ENCODE measurements around the gene NATD1.
"Not testable (repeated sequence)": the region's sequence is repeated elsewhere in the genome, so short reads cannot be mapped to it uniquely, and the experiment has no call there.

Gene NATD1

GRCh38 chr17:21243516-21244303, 9.5 kb downstream of the NATD1 start:
- no peak for DNase-seq

GRCh38 chr17:21242780-21243515, 10.3 kb downstream of the NATD1 start:
- DNase-seq, result no peak

DNA sequence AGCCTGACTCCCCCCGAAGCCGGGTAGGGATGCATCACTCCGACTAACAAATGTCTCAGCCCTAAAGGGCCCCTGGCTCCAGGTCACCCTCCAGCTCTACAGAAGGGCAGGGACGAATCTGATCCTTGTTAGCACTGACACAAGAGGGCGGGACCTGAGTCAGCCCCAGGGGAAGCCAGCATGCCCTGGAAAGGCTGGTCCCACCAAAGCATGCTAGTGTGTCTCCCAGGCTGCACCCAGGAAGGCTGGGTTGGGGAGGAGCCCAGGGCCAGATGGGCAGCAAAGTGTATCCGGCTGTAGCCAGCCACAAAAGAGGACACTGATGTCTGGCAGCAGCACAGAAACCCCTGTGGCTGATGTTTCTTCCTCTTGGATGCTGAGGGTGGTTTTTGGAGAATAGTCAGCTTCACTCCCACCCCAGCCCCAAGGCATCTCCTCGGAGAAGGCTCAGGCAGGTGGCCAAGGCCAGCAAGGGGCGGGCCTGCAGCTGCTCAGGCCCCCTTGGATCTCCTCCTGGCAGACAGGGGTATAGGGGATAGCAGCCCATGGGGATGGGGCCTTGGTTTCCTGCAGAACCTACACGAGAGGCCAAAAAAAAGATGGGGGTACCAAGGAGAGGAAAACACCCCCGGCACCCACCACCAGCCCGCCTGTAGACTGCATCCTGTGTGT, 11.0 kb downstream of the NATD1 start:
- no peak for DNase-seq

GRCh38 chr17:21241564-21241963, 11.6 kb downstream of the NATD1 start:
- DNase-seq, result no peak

DNA sequence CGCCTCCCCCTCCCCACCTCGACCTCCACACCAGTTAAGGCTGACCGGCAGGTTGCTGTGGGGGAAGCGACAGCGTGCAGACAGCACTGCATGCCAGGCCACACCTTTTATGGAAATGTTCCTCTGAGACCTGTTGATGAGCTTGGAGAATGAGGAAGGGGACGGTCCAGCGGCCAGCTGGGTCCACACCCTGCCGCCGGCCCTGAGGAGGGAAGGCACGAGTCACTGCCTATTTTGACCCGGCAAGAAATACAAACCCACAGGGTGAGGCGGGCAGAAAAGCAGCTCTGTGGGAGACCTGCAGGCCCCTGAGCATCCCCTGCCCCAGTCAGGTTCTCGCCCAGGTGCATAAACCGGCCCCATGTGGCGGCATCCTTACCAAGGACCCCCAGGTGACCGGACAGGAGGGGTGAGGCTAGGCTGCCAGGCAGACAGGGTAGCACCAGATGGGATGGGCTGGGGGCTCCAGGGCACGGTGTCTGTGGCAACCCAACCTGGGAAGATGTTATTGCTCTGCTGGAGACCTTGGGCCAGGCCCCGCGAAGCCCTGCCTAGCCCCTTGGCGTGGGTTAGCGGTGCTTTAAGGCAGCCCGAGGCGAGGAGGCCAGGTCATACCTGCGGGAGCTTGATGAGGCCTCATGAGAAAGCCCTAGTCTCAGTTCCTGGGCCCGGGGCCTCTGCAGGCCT, 12.7 kb downstream of the NATD1 start:
- no peak for DNase-seq

DNA sequence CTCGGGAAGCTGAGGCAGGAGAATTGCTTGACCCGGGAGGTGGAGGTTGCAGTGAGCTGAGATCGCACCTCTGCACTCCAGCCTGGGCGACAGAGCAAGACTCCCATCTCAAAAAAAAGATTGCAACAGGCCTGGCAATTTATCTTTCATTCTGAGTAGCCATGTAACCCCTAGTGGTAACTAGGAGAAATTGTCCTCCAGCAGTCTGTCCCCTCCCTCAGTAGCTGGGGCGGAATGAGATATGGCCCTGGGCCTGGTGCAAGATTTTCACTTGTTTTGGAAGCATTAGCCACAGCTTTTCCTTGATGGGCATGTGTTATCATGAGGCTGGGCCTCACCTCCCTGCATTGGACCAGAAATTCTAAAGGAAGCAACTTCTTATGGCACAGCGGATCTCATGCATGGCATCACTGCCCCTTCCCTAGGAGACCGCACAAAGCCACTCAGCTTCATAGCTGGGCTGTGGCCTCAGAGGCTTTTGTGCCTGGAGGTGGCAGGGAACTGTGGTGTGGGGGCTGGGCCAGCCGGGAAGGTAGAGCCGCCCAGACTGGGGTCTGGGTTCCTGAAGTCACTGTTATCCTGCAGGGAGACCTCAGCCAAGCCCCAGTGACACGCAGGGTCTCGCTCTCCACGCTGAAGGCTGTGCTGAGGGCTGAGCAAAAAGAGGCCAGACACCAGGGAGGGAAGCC, 13.4 kb downstream of the NATD1 start:
- no peak for DNase-seq

- no peak for DNase-seq
Observed at GRCh38 chr17:21235921-21236320, 17.3 kb downstream of the NATD1 start.

GRCh38 chr17:21233581-21234347, 19.4 kb downstream of the NATD1 start:
- DNase-seq, result no peak

- DNase-seq, result no peak
Observed at GRCh38 chr17:21232033-21232749, 21.0 kb downstream of the NATD1 start.

- no peak for DNase-seq
Observed at GRCh38 chr17:21231533-21231932, 21.7 kb downstream of the NATD1 start.

- DNase-seq, result no peak
Observed at GRCh38 chr17:21228845-21229244, 24.4 kb downstream of the NATD1 start.

DNA sequence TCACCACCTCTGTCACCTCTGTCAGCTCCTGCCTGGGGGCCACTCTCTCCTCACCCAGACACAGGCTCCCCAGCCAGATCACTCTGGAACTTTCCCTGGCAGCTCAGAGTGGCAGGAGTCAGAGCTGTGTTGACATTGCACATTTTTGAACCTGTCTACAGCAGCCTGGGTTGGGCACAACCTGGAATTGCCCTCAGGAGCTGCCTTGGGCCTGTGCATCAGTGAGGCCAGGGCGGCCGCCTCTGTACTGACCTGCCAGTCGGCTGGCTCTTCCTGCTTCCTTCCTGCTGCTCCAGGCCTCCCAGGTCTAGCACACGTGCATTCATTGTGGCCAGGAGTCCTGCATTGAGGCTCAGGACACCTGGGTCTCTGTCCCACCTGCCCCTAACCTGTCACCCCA, 25.1 kb downstream of the NATD1 start:
- no peak for DNase-seq

DNA sequence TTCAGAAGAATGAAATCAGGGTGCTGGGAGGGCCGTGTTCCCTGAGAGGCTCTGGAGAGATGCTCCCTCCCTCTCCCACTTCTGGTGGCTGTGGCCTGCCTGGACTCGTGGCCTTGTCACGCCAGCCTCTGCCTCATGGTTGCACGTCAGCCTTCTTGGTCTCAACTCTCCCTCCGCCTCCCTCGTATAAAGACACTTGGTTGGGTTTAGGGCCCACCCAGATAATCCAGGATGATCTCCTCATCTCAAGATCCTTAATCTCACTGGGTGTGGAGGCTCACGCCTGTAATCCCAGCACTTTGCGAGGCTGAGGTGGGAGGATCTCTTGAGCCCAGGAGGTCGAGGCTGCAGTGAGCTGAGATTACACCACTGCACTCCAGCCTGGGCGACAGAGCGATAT, 25.9 kb downstream of the NATD1 start:
- not testable (repeated sequence) for DNase-seq

DNA sequence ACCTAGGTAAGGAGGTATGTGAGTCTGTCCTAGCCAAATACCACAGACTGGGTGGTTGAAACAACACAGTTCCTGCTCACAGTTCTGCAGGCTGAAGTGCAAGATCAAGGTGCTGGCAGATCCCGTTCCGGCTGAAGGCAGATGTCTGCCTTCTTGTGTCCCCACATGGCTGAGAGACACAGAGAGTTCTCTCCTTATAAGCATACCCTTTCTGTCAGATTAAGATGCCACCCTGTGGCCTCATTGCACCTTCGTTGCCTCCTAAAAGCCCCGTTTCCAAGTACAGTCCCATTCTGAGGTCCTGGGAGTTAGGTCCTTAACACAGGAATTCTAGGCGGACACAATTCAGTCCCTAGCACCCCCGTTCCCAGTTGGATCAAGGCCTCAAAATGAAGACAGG, 30.1 kb downstream of the NATD1 start:
- no peak for DNase-seq

DNA sequence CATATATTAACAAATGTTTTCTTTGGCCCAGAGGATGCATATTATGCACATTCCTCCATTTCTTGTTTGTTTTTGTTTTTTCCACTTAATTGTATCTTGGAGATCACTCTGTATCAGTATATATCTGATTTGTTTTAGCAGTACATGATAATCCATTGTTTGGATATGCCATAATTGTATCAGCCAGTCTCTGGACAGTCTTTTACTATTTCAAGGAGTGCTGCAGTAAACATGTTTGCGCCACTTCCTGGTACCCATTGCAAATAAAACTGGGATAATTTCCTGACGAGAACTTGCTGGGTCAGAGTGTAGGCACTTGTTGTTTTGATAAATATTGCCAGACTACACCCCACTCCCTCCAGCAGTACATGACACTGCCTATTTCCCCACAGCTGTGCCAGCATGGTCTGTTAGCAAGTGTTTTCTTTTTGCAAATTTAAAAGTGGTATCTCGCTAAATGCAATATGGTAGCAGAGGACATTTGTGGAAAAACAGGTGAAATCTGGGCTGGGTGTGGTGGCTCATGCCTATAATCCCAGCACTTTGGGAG, 34.3 kb downstream of the NATD1 start:
- DNase-seq, result no peak

DNA sequence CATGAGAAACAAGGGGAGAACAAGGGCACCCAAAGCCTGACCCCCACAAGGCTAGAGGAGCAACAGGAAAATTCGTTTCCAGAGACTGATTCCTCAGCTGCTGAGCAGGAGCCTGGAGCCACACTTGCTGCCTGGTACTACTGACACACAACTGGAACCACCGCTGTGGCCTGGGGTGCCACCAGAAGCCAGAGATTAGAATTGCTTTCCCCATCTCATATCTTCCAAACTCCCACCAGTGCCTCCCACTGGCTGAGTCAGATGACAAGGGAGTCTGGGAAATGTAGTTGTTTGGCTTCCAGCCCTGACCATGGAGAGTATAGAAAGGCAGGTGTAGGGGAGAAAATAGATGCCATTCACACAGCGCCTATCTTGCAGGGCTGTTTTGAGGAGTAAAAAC, 35.1 kb downstream of the NATD1 start:
- DNase-seq, result peak; percentile 61

GRCh38 chr17:21217346-21217745, 35.9 kb downstream of the NATD1 start:
- no peak for DNase-seq

GRCh38 chr17:21215935-21216334, 37.3 kb downstream of the NATD1 start:
- no peak for DNase-seq

- no peak for DNase-seq
Observed at GRCh38 chr17:21214777-21215541, 38.3 kb downstream of the NATD1 start.
